Effector memory CD8-positive, alpha-beta T cell (primary cell): ENCODE results near the gene RNF115.
"Not testable (repeated sequence)": the region's sequence is repeated elsewhere in the genome, so short reads cannot be mapped to it uniquely, and the experiment has no call there.

Source experiments
- ATAC-seq: fragments of 150-1000 bp; cut with Tn5 transposase; replicated peaks from 2 replicates; pipeline ENCODE4 v1.10.0; 2021; ENCODE audit warnings: mild to moderate bottlenecking, moderate library complexity
- DNase-seq, 3 experiments: peaks; one replicate each; pipeline ENCODE4 v3.0.0; 2021
- H3K27ac Mint-ChIP-seq, 2 donors: one replicate each; pipeline ENCODE4 v1.8.0; 2022; ENCODE audit warnings: mild to moderate bottlenecking in 2 of 2, mixed read lengths in 2 of 2, moderate library complexity in 2 of 2
- H3K27me3 Mint-ChIP-seq, 2 donors: one replicate each; pipeline ENCODE4 v1.8.0; 2022; ENCODE audit warnings: mixed read lengths in 2 of 2
- H3K36me3 Mint-ChIP-seq: one replicate; pipeline ENCODE4 v1.8.0; 2022; ENCODE audit warnings: mild to moderate bottlenecking, moderate library complexity, mixed read lengths; ENCODE audit not compliant: insufficient read depth
- H3K4me1 Mint-ChIP-seq, 2 donors: one replicate each; pipeline ENCODE4 v1.8.0; 2022; ENCODE audit warnings: low read depth in 2 of 2, mixed read lengths in 2 of 2
- H3K4me3 Mint-ChIP-seq, 2 donors: one replicate each; pipeline ENCODE4 v1.8.0; 2022; ENCODE audit warnings: mild to moderate bottlenecking in 2 of 2, mixed read lengths in 2 of 2, moderate library complexity in 2 of 2
- H3K9me3 Mint-ChIP-seq, 2 donors: one replicate each; pipeline ENCODE4 v1.8.0; 2022; ENCODE audit warnings: mixed read lengths in 2 of 2

The RNF115 gene

DNA sequence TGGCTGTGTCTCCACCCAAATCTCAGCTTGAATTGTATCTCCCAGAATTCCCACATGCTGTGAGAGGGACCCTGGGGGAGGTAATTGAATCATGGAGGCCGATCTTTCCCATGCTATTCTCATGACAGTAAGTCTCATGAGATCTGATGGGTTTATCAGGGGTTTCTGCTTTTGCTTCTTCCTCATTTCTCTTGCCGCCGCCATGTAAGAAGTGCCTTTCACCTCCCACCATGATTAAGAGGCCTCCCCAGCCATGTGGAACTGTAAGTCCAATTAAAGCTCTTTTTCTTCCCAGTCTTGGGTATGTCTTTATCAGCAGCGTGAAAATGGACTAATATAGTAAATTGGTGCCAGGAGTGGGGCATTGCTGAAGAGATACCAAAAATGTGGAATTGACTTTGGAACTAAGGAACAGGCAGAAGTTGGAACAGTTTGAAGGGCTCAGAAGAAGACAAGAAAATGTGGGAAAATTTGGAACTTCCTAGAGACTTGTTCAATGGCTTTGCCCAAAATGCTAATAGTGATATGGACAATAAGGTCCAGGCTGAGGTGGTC is 63.4 kb downstream of the RNF115 start:
- H3K27ac Mint-ChIP-seq, H3K4me3 Mint-ChIP-seq, DNase-seq, ATAC-seq, H3K9me3 Mint-ChIP-seq, H3K27me3 Mint-ChIP-seq: not testable (repeated sequence)
- peaks cover 22% of the 10 kb centered on the region for H3K36me3 Mint-ChIP-seq
- H3K4me1 Mint-ChIP-seq: peaks cover 0 to 17% of the 10 kb centered on the region in 2 donors

- Mint-ChIP-seq H3K9me3 (no peaks in the 10 kb centered on the region), H3K27me3 (no peaks in the 10 kb centered on the region), H3K4me3 (no peak overlapping the region), H3K27ac (peak overlapping the region in 1 of 2 donors; percentile 23), H3K36me3 (peaks cover 21% of the 10 kb centered on the region), H3K4me1 (peaks cover 0 to 17% of the 10 kb centered on the region in 2 donors)
- ATAC-seq (no peak), DNase-seq (no peak)
Measured at GRCh38 chr1:145759721-145760120, 64.2 kb downstream of the RNF115 start.

- no peak for DNase-seq
- Mint-ChIP-seq H3K9me3 (no peaks in the 10 kb centered on the region), H3K36me3 (peaks cover 18% of the 10 kb centered on the region), H3K4me3 (no peak overlapping the region), H3K27me3 (no peaks in the 10 kb centered on the region), H3K4me1 (peaks cover 0 to 17% of the 10 kb centered on the region in 2 donors), H3K27ac (no peak overlapping the region)
- no peak for ATAC-seq
Measured at GRCh38 chr1:145758575-145758974, 65.3 kb downstream of the RNF115 start.

DNA sequence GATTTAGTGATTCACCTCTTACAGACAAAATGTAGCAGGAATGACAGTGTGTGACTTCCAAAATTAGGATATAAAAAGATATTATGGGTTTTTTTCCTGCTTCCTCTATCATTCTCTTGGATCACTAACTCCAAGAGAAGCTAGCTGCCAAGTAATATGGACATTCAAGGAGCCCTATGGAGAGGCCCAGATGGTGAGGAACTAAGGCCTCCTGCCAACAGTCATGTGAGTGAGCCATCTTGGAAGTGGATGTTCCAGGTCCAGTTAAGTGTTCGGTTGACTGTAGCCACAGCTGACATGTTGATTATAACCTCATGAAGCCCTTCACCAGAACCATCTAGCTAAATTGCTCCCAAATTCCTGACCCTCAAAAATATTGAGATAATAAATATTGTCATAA is 65.8 kb downstream of the RNF115 start:
- peaks cover 17% of the 10 kb centered on the region for H3K36me3 Mint-ChIP-seq

DNA sequence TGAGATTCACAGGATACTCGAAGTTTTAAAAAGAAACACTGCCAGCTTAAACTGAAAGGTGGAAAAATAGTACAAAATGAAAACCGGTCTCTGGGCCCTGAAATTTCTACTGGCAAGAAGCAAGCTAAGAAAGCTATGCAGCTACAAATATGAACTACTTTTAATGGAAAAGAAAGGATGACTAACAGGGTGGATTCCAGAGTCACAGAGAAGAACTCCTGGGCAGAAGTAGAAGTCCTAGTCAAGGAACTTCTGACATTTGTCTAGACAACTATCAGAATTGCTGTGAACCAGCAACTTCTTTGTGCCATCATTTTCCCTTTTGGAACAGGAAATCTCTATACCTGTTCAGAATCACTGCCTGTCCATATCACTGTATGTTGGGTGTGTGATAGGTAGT is 66.5 kb downstream of the RNF115 start:
- Mint-ChIP-seq H3K27ac (peak overlapping the region in 1 of 2 donors; percentile 81), H3K9me3 (no peaks in the 10 kb centered on the region), H3K36me3 (peaks cover 24% of the 10 kb centered on the region), H3K27me3 (no peaks in the 10 kb centered on the region), H3K4me1 (peaks cover 0 to 17% of the 10 kb centered on the region in 2 donors), H3K4me3 (no peak overlapping the region)
- ATAC-seq: no peak
- DNase-seq: no peak

More for the DNA sequence above, 65.8 kb downstream of the RNF115 start:
- DNase-seq (no peak), ATAC-seq (no peak)
- no peaks in the 10 kb centered on the region for H3K27me3 Mint-ChIP-seq
- H3K4me3 Mint-ChIP-seq: no peak overlapping the region
- H3K4me1 Mint-ChIP-seq: peaks cover 0 to 17% of the 10 kb centered on the region in 2 donors
- no peaks in the 10 kb centered on the region for H3K9me3 Mint-ChIP-seq
- peak overlapping the region in 1 of 2 donors; percentile 81 for H3K27ac Mint-ChIP-seq

DNA sequence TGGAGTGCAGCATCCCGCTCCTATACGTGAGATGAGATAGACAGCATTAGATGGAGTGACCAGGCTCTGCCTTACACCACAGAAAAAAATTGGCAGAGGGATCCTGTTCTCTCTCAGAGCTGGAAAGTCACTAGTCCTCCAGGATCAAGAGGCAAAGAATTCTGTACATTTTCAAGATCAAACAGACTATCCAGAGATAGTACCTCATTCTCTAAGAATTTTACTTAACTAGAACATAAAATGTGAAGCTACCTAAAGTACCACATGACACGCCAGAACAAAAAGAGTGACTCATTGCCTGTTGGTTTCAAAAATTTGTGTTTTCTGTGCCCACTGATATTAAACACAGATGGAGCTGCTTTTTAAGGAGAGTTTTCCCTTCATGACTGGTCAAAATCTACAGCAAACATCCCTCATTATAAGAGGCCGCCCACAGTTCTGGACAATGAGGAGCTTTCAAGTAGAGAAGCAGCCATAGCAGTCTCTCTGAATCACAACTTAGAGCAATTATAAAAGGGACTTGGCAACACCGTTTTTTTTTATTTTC is 72.3 kb downstream of the RNF115 start:
- peaks cover 52% of the 10 kb centered on the region for H3K36me3 Mint-ChIP-seq
- DNase-seq: no peak

GRCh38 chr1:145750426-145750825 is 73.5 kb downstream of the RNF115 start:
- ATAC-seq (no peak), DNase-seq (no peak)
- Mint-ChIP-seq H3K9me3 (no peaks in the 10 kb centered on the region), H3K36me3 (peaks cover 60% of the 10 kb centered on the region), H3K4me3 (no peak overlapping the region), H3K4me1 (no peaks in the 10 kb centered on the region), H3K27ac (no peak overlapping the region), H3K27me3 (no peaks in the 10 kb centered on the region)

More for the DNA sequence above, 72.3 kb downstream of the RNF115 start:
- ATAC-seq: no peak
- Mint-ChIP-seq H3K4me1 (no peaks in the 10 kb centered on the region), H3K4me3 (no peak overlapping the region), H3K9me3 (no peaks in the 10 kb centered on the region), H3K27ac (peak overlapping the region; percentile 39 to 78), H3K27me3 (no peaks in the 10 kb centered on the region)

- DNase-seq: no peak
- H3K36me3 Mint-ChIP-seq: peaks cover 65% of the 10 kb centered on the region
- H3K27ac Mint-ChIP-seq: no peak overlapping the region
- H3K4me1 Mint-ChIP-seq: no peaks in the 10 kb centered on the region
- H3K4me3 Mint-ChIP-seq: no peak overlapping the region
- H3K9me3 Mint-ChIP-seq: no peaks in the 10 kb centered on the region
- no peak for ATAC-seq
- no peaks in the 10 kb centered on the region for H3K27me3 Mint-ChIP-seq
Measured at GRCh38 chr1:145747398-145748247, 76.3 kb downstream of the RNF115 start.

DNA sequence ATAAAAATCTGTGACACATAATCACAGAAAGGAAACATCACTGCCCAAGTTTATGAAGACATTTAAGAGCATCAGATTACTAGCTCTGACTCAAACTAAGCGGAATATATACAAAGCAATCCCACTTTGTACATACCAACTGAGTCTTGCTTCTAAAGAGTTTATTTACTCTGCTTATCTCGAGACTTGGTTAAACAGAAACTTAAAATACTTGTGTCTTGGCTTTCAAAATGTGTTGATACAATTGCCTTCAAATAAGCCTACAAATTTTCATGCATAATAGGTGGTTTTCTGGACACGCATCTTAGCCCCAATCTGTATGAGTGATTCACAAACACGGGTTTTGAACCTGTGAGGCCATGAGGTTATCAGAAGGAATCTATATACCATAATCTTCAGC is 83.6 kb downstream of the RNF115 start:
- no peak overlapping the region for H3K4me3 Mint-ChIP-seq
- peak overlapping the region in 1 of 2 donors; percentile 62 for H3K27ac Mint-ChIP-seq
- DNase-seq: no peak
- no peaks in the 10 kb centered on the region for H3K27me3 Mint-ChIP-seq
- no peak for ATAC-seq
- peaks cover 15% of the 10 kb centered on the region for H3K36me3 Mint-ChIP-seq
- H3K4me1 Mint-ChIP-seq: no peaks in the 10 kb centered on the region
- H3K9me3 Mint-ChIP-seq: no peaks in the 10 kb centered on the region

- H3K27me3 Mint-ChIP-seq: no peaks in the 10 kb centered on the region
Measured at GRCh38 chr1:145736191-145736590, 87.7 kb downstream of the RNF115 start.

DNA sequence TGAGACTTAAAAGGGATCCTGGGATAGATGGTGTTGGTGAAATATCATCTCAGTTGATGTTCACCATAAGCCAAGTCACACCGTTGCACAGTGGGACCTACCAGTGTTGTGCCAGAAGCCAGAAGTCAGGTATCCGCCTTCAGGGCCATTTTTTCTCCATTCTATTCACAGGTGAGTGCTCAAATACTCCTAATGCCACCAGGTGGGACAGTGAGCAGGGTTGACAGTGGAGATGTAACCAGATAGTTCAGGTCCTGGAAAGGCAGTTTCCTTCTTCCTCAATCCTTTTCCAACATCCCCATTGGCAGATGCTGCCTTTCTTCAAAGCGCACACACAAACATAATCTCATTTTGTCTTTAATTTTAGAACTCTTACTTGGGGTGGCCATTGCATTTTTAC is 93.0 kb downstream of the RNF115 start:
- no peak for ATAC-seq
- peaks cover 3% of the 10 kb centered on the region for H3K36me3 Mint-ChIP-seq

More at GRCh38 chr1:145736191-145736590, 87.7 kb downstream of the RNF115 start:
- no peaks in the 10 kb centered on the region for H3K36me3 Mint-ChIP-seq
- H3K4me3 Mint-ChIP-seq: no peak overlapping the region
- ATAC-seq (no peak), DNase-seq (no peak)
- H3K9me3 Mint-ChIP-seq: no peaks in the 10 kb centered on the region
- no peak overlapping the region for H3K27ac Mint-ChIP-seq
- peaks cover 0 to 3% of the 10 kb centered on the region in 2 donors for H3K4me1 Mint-ChIP-seq

DNA sequence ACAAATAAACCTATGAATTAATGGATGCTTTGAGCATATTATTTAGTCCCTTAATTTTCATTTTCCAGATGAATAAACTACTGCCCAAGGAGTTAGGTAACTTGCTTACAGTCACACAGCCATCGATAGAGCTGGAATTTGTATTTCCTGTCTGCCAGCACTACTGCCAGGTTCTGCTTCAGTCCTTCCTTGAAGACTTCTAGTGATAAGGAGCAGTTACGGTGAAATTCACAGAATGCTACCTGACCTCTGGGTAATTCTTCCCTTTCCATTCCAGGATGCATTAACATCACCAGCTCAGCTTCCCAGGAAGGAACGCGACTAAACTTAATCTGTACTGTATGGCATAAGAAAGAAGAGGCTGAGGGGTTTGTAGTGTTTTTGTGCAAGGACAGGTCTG is 93.4 kb downstream of the RNF115 start:
- no peaks in the 10 kb centered on the region for H3K27me3 Mint-ChIP-seq
- peaks cover 0 to 3% of the 10 kb centered on the region in 2 donors for H3K4me1 Mint-ChIP-seq

More for the DNA sequence above, 93.0 kb downstream of the RNF115 start:
- no peak overlapping the region for H3K4me3 Mint-ChIP-seq
- H3K4me1 Mint-ChIP-seq: peaks cover 0 to 3% of the 10 kb centered on the region in 2 donors
- no peak overlapping the region for H3K27ac Mint-ChIP-seq
- no peaks in the 10 kb centered on the region for H3K9me3 Mint-ChIP-seq
- H3K27me3 Mint-ChIP-seq: no peaks in the 10 kb centered on the region
- DNase-seq: no peak

GRCh38 chr1:145729666-145730436 is 94.0 kb downstream of the RNF115 start:
- no peak overlapping the region for H3K4me3 Mint-ChIP-seq
- H3K4me1 Mint-ChIP-seq: peaks cover 0 to 3% of the 10 kb centered on the region in 2 donors
- peak overlapping the region in 1 of 2 donors; percentile 17 for H3K27ac Mint-ChIP-seq
- DNase-seq (no peak), ATAC-seq (no peak)
- no peaks in the 10 kb centered on the region for H3K9me3 Mint-ChIP-seq
- peaks cover 8% of the 10 kb centered on the region for H3K36me3 Mint-ChIP-seq
- H3K27me3 Mint-ChIP-seq: no peaks in the 10 kb centered on the region

More for the DNA sequence above, 93.4 kb downstream of the RNF115 start:
- H3K4me3 Mint-ChIP-seq: no peak overlapping the region
- no peaks in the 10 kb centered on the region for H3K9me3 Mint-ChIP-seq
- H3K36me3 Mint-ChIP-seq: peaks cover 3% of the 10 kb centered on the region
- no peak for DNase-seq
- no peak for ATAC-seq
- H3K27ac Mint-ChIP-seq: no peak overlapping the region
